CD1c-positive myeloid dendritic cell (primary cell): ENCODE data around the gene DRAP1.

Experiments used
- DNase-seq: peaks from one replicate; pipeline ENCODE4 v3.0.0-alpha.2; 2016; ENCODE audit errors: extremely low spot score

The DRAP1 gene

DNA sequence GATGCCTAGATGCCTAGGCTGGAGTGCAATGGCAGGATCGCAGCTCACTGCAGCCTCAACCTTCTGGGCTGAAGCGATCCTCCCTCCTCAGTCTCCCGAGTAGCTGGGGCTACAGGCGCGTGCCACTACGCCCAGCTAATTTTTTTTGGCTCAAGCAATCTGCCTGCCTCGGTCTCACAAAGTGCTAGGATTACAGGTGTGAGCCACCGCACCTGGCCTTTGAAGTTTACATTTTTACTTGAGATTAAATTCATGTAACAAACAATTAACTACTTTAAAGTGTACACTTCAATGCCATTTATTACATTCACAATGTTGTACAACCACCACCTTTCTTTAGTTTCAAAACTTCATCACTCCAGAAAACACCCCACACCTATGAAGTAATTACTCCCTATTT is 15.5 kb upstream of the DRAP1 start:
- DNase-seq, result no peak

DNA sequence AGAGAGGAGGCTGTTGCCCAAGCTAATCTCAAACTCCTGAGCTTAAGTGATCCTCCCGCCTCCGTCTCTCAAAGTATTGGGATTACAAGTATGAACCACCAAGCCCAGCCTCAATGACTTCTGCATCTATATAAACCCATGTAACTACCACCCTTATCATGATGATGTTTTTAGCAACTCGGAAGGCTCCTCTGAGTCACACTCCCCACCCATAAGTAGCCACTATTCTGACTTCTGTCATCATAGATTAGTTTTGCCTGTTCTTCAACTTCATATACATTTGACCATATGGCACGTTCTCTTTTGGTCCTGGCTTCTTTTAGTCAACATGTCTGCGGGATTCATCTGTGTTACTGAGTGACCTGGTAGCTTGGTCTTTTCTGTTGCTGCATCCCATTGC is 12.6 kb upstream of the DRAP1 start:
- DNase-seq, result no peak

DNA sequence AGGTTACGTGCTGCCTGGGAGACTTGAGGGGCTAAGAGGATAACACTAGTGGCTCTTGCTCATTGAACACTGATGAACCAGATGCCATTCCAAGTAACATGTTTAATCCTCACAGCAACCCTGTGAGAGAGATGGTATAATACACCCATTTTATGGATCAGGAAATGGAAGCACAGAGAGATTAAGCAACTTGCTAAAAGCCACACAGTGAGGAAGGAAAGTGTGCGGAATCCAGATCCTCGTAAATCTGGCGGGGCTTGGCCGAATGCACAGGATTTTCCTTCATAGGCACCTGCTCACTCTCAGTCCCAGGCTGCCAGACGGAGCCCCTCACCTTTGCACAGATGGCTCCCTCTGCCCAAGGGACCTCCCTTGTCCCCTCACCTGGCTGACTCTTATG is 11.3 kb upstream of the DRAP1 start:
- no peak for DNase-seq

DNA sequence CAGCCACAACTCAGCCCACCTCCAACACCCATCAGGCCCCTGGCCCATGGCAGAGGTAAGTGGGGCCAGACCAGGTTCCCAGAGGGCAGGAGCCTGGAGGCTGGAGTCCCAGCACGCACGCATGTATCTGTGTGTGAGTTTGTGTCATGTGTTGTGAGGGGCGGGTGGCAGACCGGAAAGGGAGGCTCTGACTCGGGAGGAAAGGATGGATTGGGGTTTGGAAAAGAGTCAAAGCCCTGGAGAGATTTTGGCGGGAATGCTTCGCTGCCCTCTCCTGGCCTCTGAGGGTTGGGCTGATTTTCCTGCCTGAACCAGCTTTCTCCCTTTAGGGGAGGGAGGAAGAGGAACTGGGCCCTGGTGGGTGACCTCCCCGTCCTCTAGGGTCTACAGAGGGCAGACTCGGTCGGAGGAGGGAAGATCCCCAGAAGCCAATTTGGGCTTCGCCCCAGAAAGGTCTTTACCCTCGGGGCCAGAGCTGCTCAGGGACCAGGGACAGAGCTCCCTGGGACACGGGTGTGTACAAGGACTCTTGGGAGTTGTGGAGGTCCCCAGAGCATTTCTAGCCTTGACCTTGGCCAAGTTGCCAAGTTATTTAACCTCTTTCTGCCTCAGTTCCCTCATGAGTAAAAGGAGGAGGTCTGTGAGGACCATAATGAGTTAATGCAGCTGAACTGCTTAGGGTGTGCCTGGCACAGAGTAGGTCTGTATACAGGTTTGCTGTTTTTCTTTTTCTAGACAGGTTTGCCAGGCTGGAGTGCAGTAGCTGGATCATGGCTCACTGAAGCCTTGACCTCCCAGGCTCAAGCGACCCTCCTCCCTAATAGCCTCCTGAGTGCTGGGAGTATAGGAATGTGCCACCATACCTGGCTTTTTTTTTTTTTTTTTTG is 7.3 kb upstream of the DRAP1 start:
- peak; percentile 38 for DNase-seq

DNA sequence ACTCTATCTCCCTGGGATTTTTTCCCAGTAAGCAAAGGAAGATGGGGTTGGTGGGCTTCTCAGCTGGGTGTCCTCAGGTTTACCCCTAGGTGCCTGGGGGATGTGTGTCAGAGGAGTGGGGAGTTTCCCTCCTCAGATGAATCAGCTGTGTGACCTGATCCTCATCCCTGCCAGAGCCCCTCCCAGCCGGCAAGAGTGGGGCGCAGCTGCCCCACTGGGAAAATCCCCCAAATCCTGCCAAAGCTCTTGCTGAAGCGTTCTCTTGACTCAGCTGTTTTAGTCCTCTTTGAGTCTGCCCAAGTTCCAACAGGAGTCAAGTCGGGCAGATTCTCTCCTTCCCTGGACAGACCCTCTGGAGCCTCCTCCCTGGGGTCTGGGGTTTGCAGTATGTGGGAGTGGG is 6.4 kb upstream of the DRAP1 start:
- no peak for DNase-seq

DNA sequence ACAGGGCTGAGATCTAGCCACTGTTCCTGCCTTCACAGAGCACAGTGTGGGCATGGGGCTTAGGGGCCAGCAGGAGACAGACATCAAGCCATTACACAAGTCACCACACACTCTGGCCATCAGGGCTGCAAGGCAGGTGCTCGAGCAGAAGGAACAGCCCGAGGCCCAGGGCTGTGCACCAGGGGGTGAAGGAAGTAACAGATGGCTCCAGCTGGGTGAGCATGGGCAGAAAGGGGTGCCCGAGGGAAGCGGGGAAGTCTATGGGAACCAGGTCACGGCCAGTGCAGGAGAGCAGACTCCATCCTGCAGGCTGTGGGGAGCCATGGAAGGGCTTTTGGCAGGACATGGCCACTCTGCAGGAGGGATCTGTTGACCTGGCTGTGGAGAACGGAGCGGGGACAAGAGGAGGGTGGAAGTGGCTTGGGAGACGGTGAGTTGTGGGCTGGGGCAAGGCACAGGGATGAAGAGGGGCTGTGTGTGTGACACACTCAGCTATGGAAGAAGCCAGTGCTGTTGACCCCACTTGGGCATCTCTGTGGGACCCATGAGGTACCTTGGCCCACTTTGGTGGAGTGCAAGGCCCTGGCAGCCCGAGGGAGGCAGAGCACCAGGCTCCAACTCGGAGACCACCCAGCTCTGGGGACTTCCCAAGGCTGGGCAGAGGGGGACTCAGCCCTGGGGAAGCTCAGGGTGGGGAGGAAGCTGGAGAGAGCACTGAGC is 4.0 kb upstream of the DRAP1 start:
- DNase-seq, result no peak

DNA sequence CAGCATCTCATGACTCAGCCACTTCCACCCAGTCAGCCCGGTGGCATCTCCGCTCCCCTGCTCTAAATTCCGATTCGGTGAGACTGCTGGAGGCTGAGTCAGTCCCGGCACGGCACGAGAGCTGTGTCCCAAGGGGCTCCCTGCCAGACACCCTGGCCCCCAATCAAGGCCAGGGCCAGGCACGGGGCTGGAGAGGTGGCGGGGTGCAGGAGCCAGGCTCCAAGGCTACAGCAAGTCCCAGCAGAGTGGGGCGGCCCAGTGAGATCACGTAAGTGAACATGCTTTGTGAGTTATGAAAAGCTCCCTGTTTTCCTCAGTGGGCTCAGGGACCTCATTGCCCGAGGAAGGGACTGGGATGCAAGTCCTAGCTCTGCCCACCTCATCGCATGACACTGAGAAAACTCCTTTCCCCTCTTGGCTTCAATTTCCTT is 3.4 kb upstream of the DRAP1 start:
- peak; percentile 47 for DNase-seq

DNA sequence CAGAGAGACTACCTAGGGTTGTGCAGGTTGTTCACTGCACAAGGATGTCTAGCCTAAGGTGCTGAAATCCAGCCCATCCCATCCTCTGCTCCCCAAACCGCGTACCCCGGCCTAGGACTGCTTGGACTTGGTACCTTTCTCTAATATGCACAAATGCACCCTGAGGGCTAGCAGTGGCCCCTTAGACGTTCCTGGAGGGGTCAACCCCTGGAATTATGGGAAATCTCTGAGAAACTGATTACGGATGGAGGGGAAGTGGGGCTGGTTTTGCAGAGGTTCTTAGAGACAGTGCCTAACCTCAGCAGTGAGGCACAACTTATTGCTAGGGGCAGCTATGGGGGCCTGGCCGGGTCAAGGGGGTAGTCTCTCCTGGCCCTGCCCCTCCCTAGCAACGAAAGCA is 2.8 kb upstream of the DRAP1 start:
- no peak for DNase-seq

DNA sequence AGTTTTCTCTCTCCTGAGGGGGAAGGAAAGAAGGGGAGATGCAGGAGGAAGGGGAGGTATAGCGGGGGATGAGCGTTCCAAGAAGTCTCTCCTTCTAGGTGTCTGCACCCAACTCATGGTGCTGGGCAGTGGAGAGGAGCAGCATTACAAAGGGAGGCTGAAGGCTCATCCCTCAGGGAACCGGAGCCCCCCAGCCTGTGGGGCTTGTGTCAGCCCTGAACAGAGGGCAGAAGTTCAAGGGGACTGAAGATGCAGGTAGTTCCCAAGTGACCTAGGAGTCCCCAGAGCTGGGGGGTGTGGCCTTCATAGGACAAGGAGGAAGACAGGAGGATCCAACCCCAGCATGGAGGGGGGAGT is 2.2 kb upstream of the DRAP1 start:
- no peak for DNase-seq

DNA sequence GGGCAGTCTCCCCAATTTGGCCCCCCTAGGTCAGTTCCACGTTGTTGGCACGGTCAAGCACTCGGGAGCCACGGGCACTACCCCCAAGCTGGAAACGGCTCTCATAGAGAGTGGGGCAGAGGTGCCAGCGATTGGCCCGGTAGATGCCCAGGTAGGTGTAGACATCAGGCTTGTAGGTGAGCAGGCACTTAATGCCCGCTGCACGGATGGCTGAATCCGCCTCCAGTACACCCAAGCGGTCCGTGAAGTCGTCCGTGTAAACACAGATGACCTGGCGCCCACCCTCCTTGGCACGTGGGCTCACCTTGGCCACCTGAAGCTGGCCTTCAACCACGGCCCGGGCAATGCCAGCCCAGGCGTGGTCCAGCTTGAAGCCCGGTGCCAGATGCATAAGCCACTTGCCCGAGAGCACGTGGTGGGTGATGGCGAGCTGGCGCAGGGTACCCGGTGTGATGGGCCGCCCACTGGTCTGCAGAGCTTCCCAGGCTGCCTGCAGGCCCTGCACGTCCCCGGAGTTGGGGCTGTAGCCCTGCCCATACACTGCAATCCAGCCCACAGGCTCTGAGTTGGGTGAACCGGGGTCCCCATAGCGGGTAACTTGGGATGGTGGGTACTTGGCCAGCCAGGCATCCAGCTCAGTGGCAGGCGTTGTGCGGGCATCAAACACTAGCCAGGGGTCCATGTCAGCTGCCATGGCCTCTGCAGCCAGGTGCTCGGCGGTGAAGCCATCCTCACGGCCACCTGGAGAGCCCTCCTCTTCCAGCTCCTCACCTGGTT is 1.6 kb upstream of the DRAP1 start:
- DNase-seq, result no peak

DNA sequence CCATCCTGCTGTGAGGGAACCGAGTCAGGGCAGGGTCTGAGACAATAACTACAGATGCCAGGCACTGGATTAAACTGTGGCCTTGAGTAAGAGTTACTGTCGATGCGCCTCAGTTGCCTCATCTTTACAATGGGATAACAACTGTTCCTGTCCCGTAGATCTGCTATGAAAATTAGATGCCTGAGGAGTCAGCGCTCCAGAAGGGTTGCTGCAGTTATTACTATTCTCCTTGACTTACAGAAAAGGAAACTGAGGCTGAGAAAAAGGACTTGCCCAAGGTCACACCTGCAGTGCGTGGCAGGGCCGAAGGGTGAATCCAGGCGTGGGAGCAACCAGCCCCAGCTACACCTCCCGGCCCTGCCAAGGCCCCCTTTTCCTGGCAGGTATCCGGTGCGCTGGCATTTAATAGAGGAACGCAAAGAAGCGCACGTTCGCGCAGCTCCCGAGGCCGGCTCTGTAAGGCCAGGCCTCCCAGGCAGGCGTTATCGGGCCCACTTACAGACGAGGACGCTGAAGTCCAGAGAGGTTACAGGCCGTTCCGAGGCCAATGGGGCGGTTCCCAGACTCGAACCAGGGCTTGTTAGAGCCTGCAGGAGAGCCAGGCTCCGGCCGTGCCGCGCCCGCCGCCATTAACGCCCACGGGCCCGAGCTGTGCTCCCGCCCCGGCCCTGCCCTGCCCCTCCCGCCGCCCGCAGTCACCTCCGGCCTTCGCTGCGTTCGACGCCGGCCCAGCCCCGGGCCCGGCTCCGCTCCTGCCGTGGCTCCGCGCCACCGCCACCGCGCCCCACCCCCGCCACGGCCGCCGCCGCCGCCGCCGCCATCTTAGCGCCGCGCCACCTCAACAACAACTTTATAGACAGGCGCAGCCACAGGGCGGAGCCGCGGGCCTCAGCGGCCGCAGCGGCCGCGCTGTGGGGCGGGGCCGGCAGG is 750 bp upstream of the DRAP1 start, which contains the start of gene C11orf68:
C11orf68 (minus strand) TSS at position 852 of the 930 bp plus-strand sequence; CDS start at position 821, 31 bp downstream.
- DNase-seq, result no peak

DNA sequence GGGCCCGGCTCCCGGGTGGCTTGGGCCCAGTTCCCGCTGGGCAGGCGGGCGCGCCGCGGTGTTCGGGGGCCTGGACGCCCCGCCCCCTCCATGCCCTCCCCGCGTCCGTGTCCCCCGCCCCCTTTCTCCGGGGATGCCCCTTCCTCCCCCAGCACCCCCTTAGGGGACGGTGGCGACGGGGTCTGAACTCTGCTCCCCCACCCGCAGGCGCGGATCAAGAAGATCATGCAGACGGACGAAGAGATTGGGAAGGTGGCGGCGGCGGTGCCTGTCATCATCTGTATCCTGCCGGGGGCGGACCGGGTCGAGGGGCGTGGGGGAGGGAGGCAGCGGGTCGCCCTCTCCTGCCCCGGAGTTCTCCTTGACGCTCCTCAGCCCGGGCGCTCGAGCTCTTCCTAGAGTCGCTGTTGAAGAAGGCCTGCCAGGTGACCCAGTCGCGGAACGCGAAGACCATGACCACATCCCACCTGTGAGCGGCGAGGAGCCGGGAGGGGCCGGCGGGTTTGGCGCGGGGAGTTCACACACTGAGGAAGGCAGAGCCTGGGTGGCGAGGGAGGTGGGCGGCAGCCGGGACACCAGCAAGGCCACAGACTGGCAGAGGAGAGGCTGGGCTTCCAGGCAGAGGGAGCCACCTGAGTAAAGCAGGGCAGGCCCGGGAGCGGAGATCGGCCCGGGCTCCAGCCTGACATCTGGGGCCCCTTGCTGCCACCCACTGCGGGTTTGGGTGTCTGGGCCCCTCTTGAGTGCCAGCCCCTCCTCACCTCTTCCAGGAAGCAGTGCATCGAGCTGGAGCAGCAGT is 546 bp downstream of the DRAP1 start:
- peak; percentile 48 for DNase-seq

DNA sequence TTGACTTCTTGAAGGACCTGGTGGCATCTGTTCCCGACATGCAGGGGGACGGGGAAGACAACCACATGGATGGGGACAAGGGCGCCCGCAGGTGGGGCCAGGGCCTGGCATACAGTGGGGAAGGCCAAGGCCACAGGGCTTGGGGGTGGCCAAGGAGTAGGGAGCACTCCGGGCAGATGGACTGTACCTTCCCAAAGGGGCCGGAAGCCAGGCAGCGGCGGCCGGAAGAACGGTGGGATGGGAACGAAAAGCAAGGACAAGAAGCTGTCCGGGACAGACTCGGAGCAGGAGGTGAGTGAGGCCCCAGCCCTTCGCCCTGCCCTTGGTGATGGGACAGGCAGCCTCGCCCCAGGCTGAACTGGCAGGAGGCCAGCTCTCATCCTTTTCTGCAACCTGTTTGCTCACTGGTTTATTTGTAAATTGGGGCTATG is 1.2 kb downstream of the DRAP1 start:
- DNase-seq, result no peak

DNA sequence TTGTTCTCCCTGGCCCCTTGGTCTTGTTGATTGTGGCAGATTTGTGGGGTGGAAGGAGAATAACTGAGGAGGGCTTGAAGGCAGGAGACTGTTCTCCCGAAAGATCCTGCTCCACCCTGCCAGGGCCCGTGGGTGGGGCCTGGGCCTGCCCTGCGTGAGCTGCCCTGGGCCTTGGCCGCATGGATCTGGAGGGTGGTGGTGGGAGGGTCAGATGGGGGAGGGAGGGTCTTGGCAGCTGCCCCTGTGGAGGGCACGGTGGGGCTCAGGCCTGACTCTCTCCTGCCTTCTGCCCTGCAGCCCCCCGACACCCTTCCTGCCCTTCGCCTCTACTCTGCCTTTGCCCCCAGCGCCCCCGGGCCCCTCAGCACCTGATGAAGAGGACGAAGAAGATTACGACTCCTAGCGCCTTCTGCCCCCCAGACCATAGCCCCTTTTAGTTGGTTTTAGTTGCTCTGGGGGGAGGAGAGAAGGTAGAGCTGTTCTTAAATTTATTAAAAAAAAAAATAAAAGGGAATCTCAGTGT is 1.9 kb downstream of the DRAP1 start:
- DNase-seq, result no peak

DNA sequence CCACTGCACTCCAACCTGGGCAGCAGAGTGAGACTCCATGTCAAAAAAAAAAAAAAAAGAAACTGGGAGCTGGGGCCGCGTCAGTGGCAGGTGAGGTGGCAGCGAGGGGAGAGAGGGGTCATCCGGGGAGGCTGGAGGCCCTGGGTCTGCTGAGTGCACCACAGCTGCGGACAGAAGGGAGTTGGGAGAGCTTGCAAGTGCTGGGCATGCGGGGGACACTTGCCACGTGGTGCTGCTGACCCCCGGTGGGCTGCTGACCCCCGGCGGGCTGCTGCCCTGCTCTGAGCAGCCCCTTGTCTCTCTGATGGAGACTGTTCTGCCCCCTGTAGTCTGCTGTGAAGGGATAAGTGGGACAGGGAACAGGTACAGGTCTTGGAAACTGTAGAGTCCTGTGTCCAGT is 2.6 kb downstream of the DRAP1 start:
- DNase-seq, result no peak

DNA sequence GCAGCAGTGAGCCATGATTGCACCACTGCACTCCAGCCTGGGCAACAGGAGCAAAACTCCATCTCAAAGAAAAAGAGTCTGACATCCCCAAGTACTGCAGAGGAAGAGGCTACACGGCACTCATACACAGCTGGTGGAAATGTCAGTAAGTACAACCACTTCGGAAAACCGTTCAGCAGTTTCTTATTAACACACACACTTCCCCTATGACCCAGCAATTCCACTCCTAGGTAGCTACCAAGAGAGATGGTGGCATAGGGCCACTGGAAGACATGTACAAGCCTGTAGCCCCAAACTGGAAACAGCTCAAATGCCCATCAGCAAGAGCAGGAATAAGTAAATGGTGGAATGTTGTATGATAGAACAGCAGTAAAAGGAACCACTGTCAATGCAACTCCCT is 3.3 kb downstream of the DRAP1 start:
- DNase-seq, result no peak

DNA sequence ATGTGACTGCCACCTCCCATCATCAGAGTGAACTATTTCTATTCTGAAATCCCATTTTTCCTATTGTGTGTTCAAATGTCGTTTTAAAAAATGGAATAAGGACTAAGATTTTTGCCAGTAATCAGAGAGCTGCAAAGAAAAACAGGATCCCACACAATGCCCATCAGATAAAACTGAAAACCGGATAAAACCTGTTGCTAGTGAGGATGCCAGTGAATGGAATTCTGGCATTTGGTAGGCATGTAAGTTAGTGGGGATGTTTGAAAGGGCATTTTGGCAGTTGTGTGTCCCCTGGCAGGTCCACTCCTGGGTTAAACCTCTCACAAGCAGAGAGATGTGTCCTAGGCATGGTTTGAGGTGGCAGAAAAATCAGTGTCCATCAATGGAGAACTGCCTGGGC is 6.2 kb downstream of the DRAP1 start:
- DNase-seq, result no peak

DNA sequence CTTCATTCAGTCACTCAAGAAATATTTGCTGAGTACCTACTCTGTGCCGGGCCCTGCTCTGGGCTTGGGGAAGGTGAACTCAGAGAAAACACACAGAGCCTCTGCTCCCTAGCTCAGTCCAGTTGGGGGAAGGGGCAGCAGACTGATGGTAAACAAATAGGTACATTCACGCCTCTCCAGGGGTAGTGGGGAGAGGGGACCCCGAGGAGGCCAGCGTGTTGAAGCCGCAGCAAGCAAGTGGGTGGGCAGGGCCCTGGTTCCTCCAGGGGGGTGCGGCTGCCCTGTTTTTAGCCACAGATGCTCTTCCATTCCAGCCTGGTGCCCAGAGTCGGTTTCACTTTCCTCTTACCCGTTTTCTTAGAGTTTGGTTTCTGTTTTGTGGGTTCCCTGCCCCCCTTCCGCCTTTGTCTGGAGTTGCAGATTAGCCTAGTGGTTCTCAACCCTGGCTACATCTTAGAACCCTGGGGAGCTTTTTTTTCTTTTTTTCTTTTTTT is 8.7 kb downstream of the DRAP1 start:
- DNase-seq, result peak; percentile 74

DNA sequence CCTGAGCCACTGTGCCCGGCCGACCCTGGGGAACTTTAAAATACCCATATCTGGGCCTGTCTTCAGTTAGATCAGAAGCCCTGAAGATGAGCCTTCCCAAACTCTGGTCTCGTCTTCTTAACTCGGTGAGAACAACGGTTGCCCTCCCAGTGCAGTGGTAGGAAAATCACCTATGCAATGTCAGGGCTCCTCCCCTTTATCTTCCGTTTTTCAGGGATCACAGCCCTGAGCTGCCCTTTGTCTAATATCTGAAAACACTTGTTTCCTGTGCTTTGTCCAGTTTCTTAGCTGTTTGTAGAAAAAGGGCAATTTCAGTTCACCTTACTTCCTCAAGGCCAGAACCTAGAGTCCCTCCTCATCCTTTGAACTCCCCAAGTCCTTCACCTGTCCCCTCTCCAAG is 9.4 kb downstream of the DRAP1 start:
- no peak for DNase-seq
